Cardiac muscle cell (in vitro differentiated cells and primary cell): ENCODE results near the gene OSMR. TPM values are rescaled to one million over a fixed set of nuclear protein-coding genes. Genes with fewer than 3 reads are reported as not detected.

Experiments
- DNase-seq, 2 donors: peaks; one replicate each; pipeline versions ENCODE4 v3.0.0 to v3.0.0-alpha.2; 2010 to 2017; ENCODE audit warnings: low read depth in 1 of 2, low spot score in 1 of 2
- H3K27ac ChIP-seq: fragments of 200-600 bp; sonication (generic); 2 replicates; pipeline ENCODE4 v1.5.1; 2016
- H3K27me3 ChIP-seq: fragments of 200-600 bp; sonication (generic); 2 replicates; pipeline ENCODE4 v1.6.0; 2016; ENCODE audit warnings: control low read depth
- H3K36me3 ChIP-seq: fragments of 200-600 bp; sonication (generic); 2 replicates; pipeline ENCODE4 v1.5.1; 2016; ENCODE audit warnings: control low read depth
- H3K4me1 ChIP-seq: fragments of 200-600 bp; sonication (generic); 2 replicates; pipeline ENCODE4 v1.8.1; 2017; ENCODE audit warnings: low read depth, mild to moderate bottlenecking, mixed run types
- H3K4me3 ChIP-seq: fragments of 200-600 bp; sonication (generic); 2 replicates; pipeline ENCODE4 v1.5.1; 2016; ENCODE audit warnings: mild to moderate bottlenecking
- H3K9me3 ChIP-seq: fragments of 200-600 bp; sonication (generic); 2 replicates; pipeline ENCODE4 v1.5.1; 2017; ENCODE audit warnings: low read depth, mild to moderate bottlenecking, control low read depth
- CTCF ChIP-seq: IDR thresholded peaks from 2 replicates; pipeline ENCODE4 v1.5.1; 2012; ENCODE audit warnings: low read depth, mild to moderate bottlenecking, low read length
- polyA plus RNA-seq: library from polyadenylated mRNA; unstranded; fragments of >200 nt; fragmentation: Nextera tagmentation; extraction: Ambion mirVana; gene quantifications from 2 replicates; pipeline ENCODE4 v1.2.1, GENCODE V29; 2016
- total RNA-seq: library from RNA; depleted of rRNA; stranded (reverse); fragments of >200 nt; gene quantifications from 2 replicates; pipeline ENCODE4 v1.2.3, GENCODE V29; 2016

The OSMR gene
- total and polyA plus RNA-seq, 2 experiments from 2014 or later, result 0.43 TPM; not detected in 1

GRCh38 chr5:38874948-38875456 lies 29.2 kb downstream of the OSMR start:
- no peak for TF ChIP-seq CTCF
- no peaks in the 10 kb centered on the region for H3K27me3 ChIP-seq
- H3K36me3 ChIP-seq, result no peaks in the 10 kb centered on the region
- no peak overlapping the region for H3K4me3 ChIP-seq
- H3K9me3 ChIP-seq, result no peaks in the 10 kb centered on the region
- no peaks in the 10 kb centered on the region for H3K4me1 ChIP-seq
- H3K27ac ChIP-seq, result no peak overlapping the region
- DNase-seq, result no peak

GRCh38 chr5:38878391-38879077 lies 32.7 kb downstream of the OSMR start:
- TF ChIP-seq CTCF, result no peak
- DNase-seq, result peak in 1 of 2 donors; percentile 35
- no peaks in the 10 kb centered on the region for H3K4me1 ChIP-seq
- no peaks in the 10 kb centered on the region for H3K9me3 ChIP-seq
- no peaks in the 10 kb centered on the region for H3K27me3 ChIP-seq
- H3K27ac ChIP-seq, result no peak overlapping the region
- H3K4me3 ChIP-seq, result no peak overlapping the region
- H3K36me3 ChIP-seq, result no peaks in the 10 kb centered on the region

GRCh38 chr5:38879078-38879460 lies 33.3 kb downstream of the OSMR start:
- Histone ChIP-seq H3K27me3 (no peaks in the 10 kb centered on the region), H3K27ac (no peak overlapping the region), H3K4me3 (no peak overlapping the region), H3K4me1 (no peaks in the 10 kb centered on the region), H3K36me3 (no peaks in the 10 kb centered on the region), H3K9me3 (no peaks in the 10 kb centered on the region)
- TF ChIP-seq CTCF, result no peak
- DNase-seq, result no peak

GRCh38 chr5:38883842-38884241 lies 38.0 kb downstream of the OSMR start:
- no peak for DNase-seq
- TF ChIP-seq CTCF, result no peak
- no peak overlapping the region for H3K4me3 ChIP-seq
- no peak overlapping the region for H3K27ac ChIP-seq
- no peaks in the 10 kb centered on the region for H3K4me1 ChIP-seq
- H3K9me3 ChIP-seq, result no peaks in the 10 kb centered on the region
- no peaks in the 10 kb centered on the region for H3K27me3 ChIP-seq
- no peaks in the 10 kb centered on the region for H3K36me3 ChIP-seq

- DNase-seq, result no peak
- H3K4me3 ChIP-seq, result no peak overlapping the region
- no peaks in the 10 kb centered on the region for H3K36me3 ChIP-seq
- H3K27ac ChIP-seq, result no peak overlapping the region
- H3K9me3 ChIP-seq, result no peaks in the 10 kb centered on the region
- H3K4me1 ChIP-seq, result no peaks in the 10 kb centered on the region
- no peak for TF ChIP-seq CTCF
- no peaks in the 10 kb centered on the region for H3K27me3 ChIP-seq
Measured at GRCh38 chr5:38885208-38885607, 39.4 kb downstream of the OSMR start.
